HEK293 (cell line): ENCODE data around the gene PITPNC1.
A peak's percentile ranks its signal among the peaks of the same experiment; 100 is the strongest.

Source experiments
- CTCF ChIA-PET: fragments of 350-600 bp; formaldehyde crosslinking; extraction: SDS; loops from one replicate; lab custom pipeline; 2021; ENCODE audit warnings: antibody characterized with exemption; lab: Yijun Ruan, JAX
- POLR2A ChIA-PET: fragments of 300-600 bp; formaldehyde crosslinking; extraction: SDS; loops from one replicate; lab custom pipeline; 2020; ENCODE audit warnings: antibody characterized with exemption, inconsistent platforms; lab: Yijun Ruan, JAX
- H3K27ac ChIP-seq: fragments of 200-500 bp; sonication (Bioruptor generic); 2 replicates; pipeline ENCODE4 v1.5.1; 2014; ENCODE audit warnings: low read depth, low read length, control low read depth, inconsistent platforms; ENCODE audit errors: extremely low read depth
- H3K36me3 ChIP-seq, 2 experiments: fragments of 200-500 bp in 1 of 2; sonication (Bioruptor generic) in 1 of 2; 1 replicate in 1 of 2; 2 replicates in 1 of 2; pipeline ENCODE4 v1.5.1; 2014 to 2017; ENCODE audit warnings: inconsistent platforms in 2 of 2, low read length in 2 of 2; ENCODE audit not compliant: control insufficient read depth in 2 of 2, insufficient read depth in 1 of 2
- H3K4me1 ChIP-seq: fragments of 200-500 bp; sonication (Bioruptor generic); 2 replicates; pipeline ENCODE4 v1.5.1; 2014; ENCODE audit warnings: mild to moderate bottlenecking, low read length, inconsistent platforms; ENCODE audit not compliant: control insufficient read depth, insufficient read depth
- H3K4me3 ChIP-seq: 2 replicates; pipeline ENCODE4 v1.5.1; 2011; ENCODE audit warnings: low read depth, mild to moderate bottlenecking, control low read depth, low read length, moderate library complexity
- H3K9me3 ChIP-seq: fragments of 200-500 bp; sonication (Bioruptor generic); 2 replicates; pipeline ENCODE4 v1.5.1; 2014; ENCODE audit warnings: low read depth, low read length, inconsistent platforms; ENCODE audit not compliant: control insufficient read depth, insufficient read depth
- ATF2 ChIP-seq: fragments of 450-650 bp; formaldehyde crosslinking; IDR thresholded peaks from 2 replicates; pipeline ENCODE4 v1.5.1; 2016; ENCODE audit warnings: missing biosample characterization, missing genetic modification characterization, low read depth
- FEZF1 ChIP-seq: fragments of 450-650 bp; formaldehyde crosslinking; IDR thresholded peaks from 2 replicates; pipeline ENCODE4 v1.5.1; 2016; ENCODE audit warnings: missing biosample characterization, missing genetic modification characterization
- KLF10 ChIP-seq: fragments of 450-650 bp; IDR thresholded peaks from 2 replicates; pipeline ENCODE4 v1.5.1; 2018; ENCODE audit warnings: missing biosample characterization, mild to moderate bottlenecking, missing genetic modification characterization
- KLF16 ChIP-seq: fragments of 450-650 bp; formaldehyde crosslinking; IDR thresholded peaks from 2 replicates; pipeline ENCODE4 v1.5.1; 2017; ENCODE audit warnings: missing biosample characterization, missing genetic modification characterization
- OVOL3 ChIP-seq: fragments of 450-650 bp; formaldehyde crosslinking; IDR thresholded peaks from 2 replicates; pipeline ENCODE4 v1.5.1; 2016; ENCODE audit warnings: missing biosample characterization, missing genetic modification characterization
- SALL2 ChIP-seq: fragments of 450-650 bp; formaldehyde crosslinking; IDR thresholded peaks from 2 replicates; pipeline ENCODE4 v1.5.0; 2017; ENCODE audit warnings: missing biosample characterization, mild to moderate bottlenecking, missing genetic modification characterization, borderline replicate concordance
- SCRT2 ChIP-seq: fragments of 450-650 bp; formaldehyde crosslinking; IDR thresholded peaks from 2 replicates; pipeline ENCODE4 v1.5.1; 2016; ENCODE audit warnings: missing biosample characterization, missing genetic modification characterization
- ZIC2 ChIP-seq: fragments of 450-650 bp; formaldehyde crosslinking; IDR thresholded peaks from 2 replicates; pipeline ENCODE4 v1.5.1; 2016; ENCODE audit warnings: missing biosample characterization, missing genetic modification characterization
- ZNF146 ChIP-seq: fragments of 450-650 bp; formaldehyde crosslinking; IDR thresholded peaks from 2 replicates; pipeline ENCODE4 v1.5.1; 2016; ENCODE audit warnings: missing biosample characterization, missing genetic modification characterization
- ZNF16 ChIP-seq: fragments of 450-650 bp; formaldehyde crosslinking; IDR thresholded peaks from 2 replicates; pipeline ENCODE4 v1.5.1; 2016; ENCODE audit warnings: low read depth, missing biosample characterization, missing genetic modification characterization
- ZNF202 ChIP-seq: fragments of 450-650 bp; formaldehyde crosslinking; IDR thresholded peaks from 2 replicates; pipeline ENCODE4 v1.5.1; 2016; ENCODE audit warnings: missing biosample characterization, missing genetic modification characterization, borderline replicate concordance
- ZNF214 ChIP-seq: fragments of 450-650 bp; formaldehyde crosslinking; IDR thresholded peaks from 2 replicates; pipeline ENCODE4 v1.5.1; 2017; ENCODE audit warnings: missing biosample characterization, mild to moderate bottlenecking, missing genetic modification characterization, borderline replicate concordance
- ZNF24 ChIP-seq: fragments of 450-650 bp; formaldehyde crosslinking; IDR thresholded peaks from 2 replicates; pipeline ENCODE4 v1.5.1; 2016; ENCODE audit warnings: missing biosample characterization, missing genetic modification characterization
- ZNF416 ChIP-seq: fragments of 450-650 bp; formaldehyde crosslinking; IDR thresholded peaks from 2 replicates; pipeline ENCODE4 v1.5.1; 2016; ENCODE audit warnings: missing biosample characterization, missing genetic modification characterization
- ZNF513 ChIP-seq: fragments of 450-650 bp; IDR thresholded peaks from 2 replicates; pipeline ENCODE4 v1.5.1; 2018; ENCODE audit warnings: missing biosample characterization, missing genetic modification characterization
- ZNF544 ChIP-seq: fragments of 450-650 bp; formaldehyde crosslinking; IDR thresholded peaks from 2 replicates; pipeline ENCODE4 v1.5.0; 2017; ENCODE audit warnings: missing biosample characterization, missing genetic modification characterization
- ZNF561 ChIP-seq: fragments of 450-650 bp; IDR thresholded peaks from 2 replicates; pipeline ENCODE4 v1.5.1; 2018; ENCODE audit warnings: missing biosample characterization, missing genetic modification characterization, borderline replicate concordance
- ZNF580 ChIP-seq: fragments of 450-650 bp; formaldehyde crosslinking; IDR thresholded peaks from 2 replicates; pipeline ENCODE4 v1.5.1; 2016; ENCODE audit warnings: missing biosample characterization, missing genetic modification characterization
- ZNF596 ChIP-seq: fragments of 450-650 bp; IDR thresholded peaks from 2 replicates; pipeline ENCODE4 v1.5.0; 2018; ENCODE audit warnings: missing biosample characterization, mild to moderate bottlenecking, missing genetic modification characterization, moderate library complexity
- ZNF747 ChIP-seq: fragments of 450-650 bp; formaldehyde crosslinking; IDR thresholded peaks from 2 replicates; pipeline ENCODE4 v1.5.1; 2016; ENCODE audit warnings: missing biosample characterization, missing genetic modification characterization
- ZNF830 ChIP-seq: fragments of 450-650 bp; IDR thresholded peaks from 2 replicates; pipeline ENCODE4 v1.5.0; 2018; ENCODE audit warnings: missing biosample characterization, missing genetic modification characterization, low read depth, mild to moderate bottlenecking, moderate library complexity
- TF ChIP-seq, protein P1 (sequence below): fragments of 450-650 bp; formaldehyde crosslinking; IDR thresholded peaks from 2 replicates; pipeline ENCODE4 v1.5.1; 2016; ENCODE audit warnings: missing biosample characterization, missing genetic modification characterization, low read depth

PITPNC1 gene

GRCh38 chr17:67696853-67697498 lies 319.9 kb downstream of the PITPNC1 start (continued):
- TF ChIP-seq ZNF16 (no peak), ZNF214 (tag by site-specific recombination) (no peak), ZNF596 (tag by site-specific recombination) (peak; percentile 57; the same call in 1 of the 2 replicates), ATF2 (tag by site-specific recombination) (no peak), ZNF416 (tag by site-specific recombination) (no peak), ZNF24 (tag by site-specific recombination) (no peak), ZNF544 (tag by site-specific recombination) (no peak), ZNF513 (no peak), ZNF202 (tag by site-specific recombination) (no peak), KLF10 (tag by site-specific recombination) (no peak), SCRT2 (tag by site-specific recombination) (0 out of 2 replicates have a peak, but pooled peaks have one; percentile 11)
- TF ChIP-seq, all 188 proteins: peak for 3

DNA sequence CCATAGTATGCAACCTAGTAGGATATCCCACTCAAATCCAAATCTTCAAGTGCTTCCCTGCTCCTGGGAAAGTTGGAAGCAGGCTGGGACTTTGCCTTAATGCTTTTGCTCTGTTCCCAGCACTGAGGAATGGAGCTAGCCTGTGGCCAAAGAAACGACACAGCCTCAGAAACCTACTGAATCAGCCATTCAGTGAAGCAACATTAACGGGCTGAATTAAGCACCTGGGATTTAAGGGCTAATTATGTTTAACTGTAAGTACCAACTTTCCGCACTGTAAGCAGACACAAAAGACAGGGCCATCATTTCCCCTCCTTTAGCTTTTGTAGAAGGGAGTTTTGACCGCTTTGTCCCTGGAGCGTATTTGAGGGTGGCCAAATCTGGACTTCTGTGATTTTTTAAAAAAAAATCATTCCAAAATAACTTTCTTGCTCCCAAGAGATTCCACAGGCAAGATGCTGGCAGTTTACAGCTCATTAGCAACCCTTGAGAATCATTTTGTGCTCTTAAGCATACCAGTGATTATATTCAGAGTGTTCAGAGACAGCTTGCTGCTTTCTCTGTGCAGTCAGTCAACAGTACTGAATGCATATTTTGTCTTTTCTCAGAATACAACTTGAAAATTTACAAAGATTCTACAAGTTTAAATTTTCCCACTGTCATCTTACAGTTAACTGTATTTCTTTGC lies 323.1 kb downstream of the PITPNC1 start:
- no peaks in the 10 kb centered on the region for H3K4me1 ChIP-seq

DNA sequence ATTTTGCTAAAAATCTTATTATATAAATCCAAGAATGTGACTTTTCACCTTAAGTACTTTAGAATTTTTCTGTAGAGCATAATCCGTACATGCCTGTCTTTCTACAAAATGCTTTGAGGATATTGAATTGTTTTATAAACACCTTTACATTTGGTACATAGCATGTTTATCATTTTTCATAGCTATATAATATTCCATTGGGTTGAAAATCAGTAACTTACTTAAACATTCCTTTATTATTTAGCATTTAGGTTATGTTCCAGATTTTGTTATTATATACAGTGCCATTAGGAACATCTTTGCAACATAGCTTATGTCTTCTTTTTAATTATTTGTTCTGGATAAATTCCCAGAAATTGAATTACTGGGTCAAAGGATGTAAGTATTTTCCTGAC lies 323.6 kb downstream of the PITPNC1 start:
- H3K36me3 ChIP-seq, result no peaks in the 10 kb centered on the region
- no peak overlapping the region for H3K27ac ChIP-seq
- ChIA-PET CTCF (interaction anchor here (0.5 to 4.1 kb wide), 6 partner anchors 11 to 482 kb away, joined by 4 to 19 read pairs (median 6); no protein-coding TSS in a partner anchor), POLR2A (interaction anchor here (0.6 to 0.9 kb wide), 2 partner anchors 12 to 298 kb away, joined by 3 read pairs; no protein-coding TSS in a partner anchor)
- H3K9me3 ChIP-seq, result no peaks in the 10 kb centered on the region
- TF ChIP-seq ZNF146 (peak; percentile 98), KLF16 (tag by site-specific recombination) (no peak), ZIC2 (tag by site-specific recombination) (no peak), ZNF580 (tag by site-specific recombination) (peak; percentile 70; the same call in 1 of the 2 replicates), ZNF830 (tag by site-specific recombination) (no peak), FEZF1 (tag by site-specific recombination) (no peak), ZNF596 (tag by site-specific recombination) (no peak)
- TF ChIP-seq, protein P1, sequence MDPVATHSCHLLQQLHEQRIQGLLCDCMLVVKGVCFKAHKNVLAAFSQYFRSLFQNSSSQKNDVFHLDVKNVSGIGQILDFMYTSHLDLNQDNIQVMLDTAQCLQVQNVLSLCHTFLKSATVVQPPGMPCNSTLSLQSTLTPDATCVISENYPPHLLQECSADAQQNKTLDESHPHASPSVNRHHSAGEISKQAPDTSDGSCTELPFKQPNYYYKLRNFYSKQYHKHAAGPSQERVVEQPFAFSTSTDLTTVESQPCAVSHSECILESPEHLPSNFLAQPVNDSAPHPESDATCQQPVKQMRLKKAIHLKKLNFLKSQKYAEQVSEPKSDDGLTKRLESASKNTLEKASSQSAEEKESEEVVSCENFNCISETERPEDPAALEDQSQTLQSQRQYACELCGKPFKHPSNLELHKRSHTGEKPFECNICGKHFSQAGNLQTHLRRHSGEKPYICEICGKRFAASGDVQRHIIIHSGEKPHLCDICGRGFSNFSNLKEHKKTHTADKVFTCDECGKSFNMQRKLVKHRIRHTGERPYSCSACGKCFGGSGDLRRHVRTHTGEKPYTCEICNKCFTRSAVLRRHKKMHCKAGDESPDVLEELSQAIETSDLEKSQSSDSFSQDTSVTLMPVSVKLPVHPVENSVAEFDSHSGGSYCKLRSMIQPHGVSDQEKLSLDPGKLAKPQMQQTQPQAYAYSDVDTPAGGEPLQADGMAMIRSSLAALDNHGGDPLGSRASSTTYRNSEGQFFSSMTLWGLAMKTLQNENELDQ (tag by site-specific recombination), result no peak
- H3K4me3 ChIP-seq, result no peak overlapping the region
- H3K4me1 ChIP-seq, result no peaks in the 10 kb centered on the region

More for the DNA sequence above, 323.1 kb downstream of the PITPNC1 start:
- CTCF ChIA-PET, result interaction anchor here (0.7 to 4.1 kb wide), 6 partner anchors 10 to 482 kb away, joined by 3 to 19 read pairs (median 6); no protein-coding TSS in a partner anchor
- no peak overlapping the region for H3K27ac ChIP-seq
- H3K9me3 ChIP-seq, result no peaks in the 10 kb centered on the region
- H3K4me3 ChIP-seq, result no peak overlapping the region
- no peaks in the 10 kb centered on the region for H3K36me3 ChIP-seq
- POLR2A ChIA-PET, result interaction anchor here (0.9 to 1.6 kb wide), 3 partner anchors 8 to 13 kb away, joined by 3 read pairs; no protein-coding TSS in a partner anchor
- TF ChIP-seq ZNF747 (tag by site-specific recombination) (no peak), SALL2 (tag by site-specific recombination) (no peak), OVOL3 (no peak), ZNF561 (tag by site-specific recombination) (no peak)
